HCEC 1CT (cell line): Measurements from ENCODE around the gene YJEFN3.

Source experiments
- DNase-seq: peaks from one replicate; pipeline ENCODE4 v3.0.0-alpha.2; 2017

The YJEFN3 gene

DNA sequence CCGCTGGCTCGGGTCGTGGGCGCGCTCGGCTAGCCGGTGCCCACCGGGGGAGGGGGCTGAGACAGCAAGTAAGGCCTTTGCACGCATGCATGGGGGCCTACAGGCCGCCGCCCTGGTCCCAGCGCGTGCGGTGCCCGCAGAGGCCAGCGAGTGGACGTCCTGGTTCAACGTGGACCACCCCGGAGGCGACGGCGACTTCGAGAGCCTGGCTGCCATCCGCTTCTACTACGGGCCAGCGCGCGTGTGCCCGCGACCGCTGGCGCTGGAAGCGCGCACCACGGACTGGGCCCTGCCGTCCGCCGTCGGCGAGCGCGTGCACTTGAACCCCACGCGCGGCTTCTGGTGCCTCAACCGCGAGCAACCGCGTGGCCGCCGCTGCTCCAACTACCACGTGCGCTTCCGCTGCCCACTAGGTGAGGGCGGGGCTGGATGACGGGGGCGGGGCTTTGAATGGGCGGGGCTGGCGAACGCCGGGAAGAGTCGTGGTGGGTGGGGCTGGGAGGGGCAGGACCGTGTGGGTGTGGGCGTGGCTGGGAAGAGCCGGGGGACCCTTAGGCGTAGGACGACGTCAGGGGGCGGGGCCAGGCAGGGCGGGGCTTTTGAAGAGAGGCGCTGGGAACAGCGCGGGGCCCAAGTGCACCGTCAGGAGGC lies 11.5 kb downstream of the YJEFN3 start:
- no peak for DNase-seq

DNA sequence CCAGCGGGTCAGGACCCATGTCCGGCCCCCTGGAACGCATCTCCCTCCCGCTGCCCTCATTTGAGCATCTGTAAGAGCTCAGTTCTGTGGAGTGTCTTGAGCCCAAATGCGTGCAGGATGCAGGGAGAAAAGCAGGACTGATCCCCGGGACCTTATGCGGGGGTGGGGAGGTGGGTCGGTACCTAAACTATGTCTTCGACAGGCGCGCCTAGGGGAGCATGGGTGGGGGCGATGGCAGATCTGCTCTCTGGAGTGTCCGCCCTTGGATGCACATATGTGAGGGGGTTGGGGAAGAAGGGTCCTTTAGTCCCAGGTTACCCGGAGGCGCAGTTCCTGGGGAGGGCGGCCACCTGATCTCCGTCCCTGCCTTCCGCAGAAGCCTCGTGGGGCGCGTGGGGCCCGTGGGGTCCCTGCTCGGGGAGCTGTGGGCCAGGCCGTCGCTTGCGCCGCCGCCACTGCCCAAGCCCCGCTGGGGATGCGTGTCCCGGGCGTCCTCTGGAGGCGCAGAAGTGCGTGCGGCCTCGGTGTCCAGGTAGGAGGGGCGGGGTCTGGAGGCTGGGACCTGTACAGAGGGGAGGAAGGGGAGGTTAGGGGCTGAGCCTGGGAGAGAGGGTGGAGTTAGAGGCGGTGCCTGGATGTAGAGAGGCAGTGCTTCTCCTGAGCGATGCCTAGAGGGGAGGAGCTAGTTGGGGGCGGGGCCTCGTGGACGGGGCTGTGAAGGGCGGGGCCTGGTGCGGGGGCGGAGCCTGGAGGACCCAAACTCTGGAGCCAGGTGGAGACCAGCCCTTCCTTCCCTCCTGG lies 12.2 kb downstream of the YJEFN3 start:
- no peak for DNase-seq

DNA sequence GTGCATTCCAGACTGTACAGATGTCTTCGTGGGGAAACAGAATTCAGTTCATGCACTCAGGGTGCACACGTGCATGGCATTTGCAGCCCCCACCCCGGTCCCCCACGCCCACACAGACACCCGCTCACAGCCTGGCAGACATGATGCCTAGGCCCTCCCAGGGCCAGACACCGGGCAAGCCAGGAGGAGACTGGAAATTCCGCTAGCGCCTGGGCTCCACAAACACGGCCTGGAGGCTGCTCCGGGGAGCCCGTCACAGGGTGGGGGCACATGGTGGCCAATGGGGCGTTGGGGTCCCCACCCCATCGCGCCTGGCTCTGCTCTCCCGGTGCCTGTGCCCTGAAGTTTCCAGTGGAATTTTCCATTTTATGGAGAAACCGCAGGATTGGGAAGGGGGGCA lies 12.9 kb downstream of the YJEFN3 start:
- no peak for DNase-seq

DNA sequence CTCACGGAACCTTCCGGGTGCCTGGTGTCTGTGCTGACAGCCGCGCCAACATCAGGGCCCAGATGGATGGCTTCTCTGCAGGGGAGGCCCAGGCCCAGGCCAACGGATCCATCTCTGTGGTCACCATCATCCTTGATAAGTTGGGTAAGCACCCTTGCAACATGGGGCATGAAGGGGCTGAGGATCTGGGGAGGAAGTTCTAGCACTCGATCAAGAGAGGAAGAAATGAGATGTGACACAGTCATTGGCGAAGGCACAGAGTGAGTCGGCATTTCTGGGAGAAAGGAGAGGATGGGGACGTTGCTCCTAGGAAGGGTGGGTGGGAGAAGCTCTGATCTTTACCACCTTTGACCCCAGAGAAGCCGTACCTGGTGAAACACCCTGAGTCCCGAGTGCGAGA lies 13.8 kb downstream of the YJEFN3 start:
- DNase-seq, result no peak

DNA sequence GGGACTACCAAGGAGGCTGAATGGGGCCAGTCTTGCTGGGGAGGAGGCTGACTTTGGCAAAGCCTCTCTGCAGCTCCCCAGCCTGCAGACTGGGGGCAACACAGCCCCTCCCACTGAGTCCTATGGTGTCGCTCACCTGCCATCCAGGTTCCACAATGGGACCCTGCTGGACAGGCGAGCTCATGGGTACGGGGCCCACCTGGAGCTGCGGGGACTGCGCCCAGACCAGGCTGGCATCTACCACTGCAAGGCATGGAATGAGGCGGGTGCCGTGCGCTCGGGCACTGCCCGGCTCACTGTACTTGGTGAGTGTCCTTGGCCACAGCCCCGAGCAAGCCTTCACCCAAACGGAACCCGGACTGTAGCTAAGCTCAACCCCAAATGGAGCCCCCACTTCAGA lies 14.4 kb downstream of the YJEFN3 start:
- no peak for DNase-seq

DNA sequence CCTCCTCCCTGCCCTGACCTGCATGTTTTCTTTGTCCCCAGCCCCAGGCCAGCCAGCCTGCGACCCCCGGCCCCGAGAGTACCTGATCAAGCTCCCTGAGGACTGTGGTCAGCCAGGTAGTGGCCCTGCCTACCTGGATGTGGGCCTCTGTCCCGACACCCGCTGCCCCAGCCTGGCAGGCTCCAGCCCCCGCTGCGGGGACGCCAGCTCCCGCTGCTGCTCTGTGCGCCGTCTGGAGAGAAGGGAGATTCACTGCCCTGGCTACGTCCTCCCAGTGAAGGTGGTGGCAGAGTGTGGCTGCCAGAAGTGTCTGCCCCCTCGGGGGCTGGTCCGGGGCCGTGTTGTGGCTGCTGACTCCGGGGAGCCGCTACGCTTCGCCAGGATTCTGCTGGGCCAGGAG lies 14.9 kb downstream of the YJEFN3 start:
- no peak for DNase-seq

DNA sequence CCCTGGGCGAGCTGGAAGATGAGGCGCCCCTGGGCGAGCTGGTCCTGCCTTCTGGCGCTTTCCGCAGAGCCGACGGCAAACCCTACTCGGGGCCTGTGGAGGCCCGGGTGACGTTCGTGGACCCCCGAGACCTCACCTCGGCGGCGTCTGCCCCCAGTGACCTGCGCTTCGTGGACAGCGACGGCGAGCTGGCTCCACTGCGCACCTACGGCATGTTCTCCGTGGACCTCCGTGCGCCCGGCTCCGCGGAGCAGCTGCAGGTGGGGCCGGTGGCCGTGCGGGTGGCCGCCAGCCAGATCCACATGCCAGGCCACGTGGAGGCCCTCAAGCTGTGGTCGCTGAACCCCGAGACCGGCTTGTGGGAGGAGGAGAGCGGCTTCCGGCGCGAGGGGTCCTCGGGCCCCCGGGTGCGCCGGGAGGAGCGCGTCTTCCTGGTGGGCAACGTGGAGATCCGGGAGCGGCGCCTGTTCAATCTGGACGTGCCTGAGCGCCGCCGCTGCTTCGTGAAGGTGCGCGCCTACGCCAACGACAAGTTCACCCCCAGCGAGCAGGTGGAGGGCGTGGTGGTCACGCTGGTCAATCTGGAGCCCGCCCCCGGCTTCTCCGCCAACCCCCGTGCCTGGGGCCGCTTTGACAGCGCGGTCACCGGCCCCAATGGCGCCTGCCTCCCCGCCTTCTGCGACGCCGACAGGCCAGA lies 15.7 kb downstream of the YJEFN3 start:
- DNase-seq, result no peak

DNA sequence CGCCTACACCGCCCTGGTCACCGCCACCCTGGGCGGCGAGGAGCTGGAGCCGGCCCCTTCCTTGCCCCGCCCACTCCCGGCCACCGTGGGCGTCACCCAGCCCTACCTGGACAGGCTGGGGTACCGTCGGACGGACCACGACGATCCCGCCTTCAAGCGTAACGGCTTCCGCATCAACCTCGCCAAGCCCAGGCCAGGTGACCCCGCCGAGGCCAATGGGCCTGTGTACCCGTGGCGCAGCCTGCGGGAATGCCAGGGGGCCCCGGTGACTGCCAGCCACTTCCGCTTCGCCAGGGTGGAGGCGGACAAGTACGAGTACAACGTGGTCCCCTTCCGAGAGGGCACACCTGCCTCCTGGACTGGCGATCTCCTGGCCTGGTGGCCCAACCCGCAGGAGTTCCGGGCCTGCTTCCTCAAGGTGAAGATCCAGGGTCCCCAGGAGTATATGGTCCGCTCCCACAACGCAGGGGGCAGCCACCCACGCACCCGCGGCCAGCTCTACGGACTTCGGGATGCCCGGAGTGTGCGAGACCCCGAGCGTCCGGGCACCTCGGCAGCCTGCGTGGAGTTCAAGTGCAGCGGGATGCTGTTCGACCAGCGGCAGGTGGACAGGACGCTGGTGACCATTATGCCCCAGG lies 16.4 kb downstream of the YJEFN3 start:
- DNase-seq, result no peak

DNA sequence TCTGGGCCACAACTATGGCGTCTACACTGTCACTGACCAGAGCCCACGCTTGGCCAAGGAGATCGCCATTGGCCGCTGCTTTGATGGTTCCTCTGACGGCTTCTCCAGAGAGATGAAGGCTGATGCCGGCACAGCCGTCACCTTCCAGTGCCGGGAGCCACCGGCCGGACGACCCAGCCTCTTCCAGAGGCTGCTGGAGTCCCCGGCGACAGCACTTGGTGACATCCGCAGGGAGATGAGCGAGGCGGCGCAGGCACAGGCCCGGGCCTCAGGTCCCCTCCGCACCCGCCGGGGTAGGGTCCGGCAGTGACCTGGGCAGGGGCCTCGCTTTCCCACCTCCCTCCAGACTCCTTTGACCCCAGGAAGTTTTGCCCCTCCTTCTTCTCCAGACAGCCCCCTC lies 17.0 kb downstream of the YJEFN3 start:
- no peak for DNase-seq

DNA sequence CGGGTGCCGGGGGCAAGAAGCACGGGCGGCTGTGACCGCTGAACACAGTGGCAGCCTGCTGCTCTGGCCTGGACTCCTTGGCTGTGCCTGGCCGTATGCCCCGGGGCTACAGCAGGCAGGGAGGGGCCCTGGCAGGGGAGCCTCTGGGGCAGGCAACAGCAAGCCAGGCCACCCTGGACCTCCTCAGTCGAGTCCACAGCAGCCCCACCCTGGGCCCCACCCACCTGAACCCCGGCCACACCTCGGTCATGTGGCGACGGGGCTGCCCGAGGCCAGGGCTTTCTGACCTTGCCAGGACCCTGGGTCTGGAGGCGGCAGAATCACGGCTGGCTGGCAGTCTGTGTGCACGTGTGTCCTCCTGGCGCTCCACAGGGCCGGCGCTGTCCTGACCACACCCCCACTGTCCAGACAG lies 18.0 kb downstream of the YJEFN3 start:
- DNase-seq, result no peak

DNA sequence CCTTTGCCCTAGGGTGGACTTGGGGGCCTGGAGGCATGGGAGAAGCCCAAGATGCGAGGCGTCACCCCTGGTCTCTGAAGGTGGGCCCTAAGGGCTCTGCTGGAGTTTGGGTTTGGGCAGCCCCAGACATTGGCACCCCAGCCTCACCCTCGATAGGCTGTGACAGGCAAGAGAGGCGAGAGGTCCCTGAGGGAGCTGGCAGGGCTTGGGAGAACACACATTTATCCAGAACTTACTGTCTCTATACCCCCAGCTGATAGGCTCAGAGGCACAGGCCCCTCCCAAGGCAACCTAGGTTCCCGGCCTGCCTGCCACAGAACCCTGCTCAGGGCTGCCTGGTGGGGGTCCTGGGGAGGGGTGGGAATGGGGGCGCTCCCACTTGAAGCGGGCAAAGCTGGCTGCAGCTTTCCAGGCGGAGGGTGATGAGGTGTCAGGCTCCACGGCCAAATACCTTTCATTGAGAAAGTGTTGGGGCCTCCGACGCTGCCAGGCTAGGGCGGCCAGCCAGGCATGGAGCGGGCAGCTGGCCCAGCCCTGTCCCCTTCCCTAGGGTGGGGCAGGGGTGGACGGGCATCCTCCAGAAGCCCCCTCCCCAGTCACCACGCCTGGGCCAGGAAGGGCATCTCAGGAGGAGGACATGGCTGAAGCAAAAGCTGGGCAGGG lies 19.1 kb downstream of the YJEFN3 start:
- no peak for DNase-seq

DNA sequence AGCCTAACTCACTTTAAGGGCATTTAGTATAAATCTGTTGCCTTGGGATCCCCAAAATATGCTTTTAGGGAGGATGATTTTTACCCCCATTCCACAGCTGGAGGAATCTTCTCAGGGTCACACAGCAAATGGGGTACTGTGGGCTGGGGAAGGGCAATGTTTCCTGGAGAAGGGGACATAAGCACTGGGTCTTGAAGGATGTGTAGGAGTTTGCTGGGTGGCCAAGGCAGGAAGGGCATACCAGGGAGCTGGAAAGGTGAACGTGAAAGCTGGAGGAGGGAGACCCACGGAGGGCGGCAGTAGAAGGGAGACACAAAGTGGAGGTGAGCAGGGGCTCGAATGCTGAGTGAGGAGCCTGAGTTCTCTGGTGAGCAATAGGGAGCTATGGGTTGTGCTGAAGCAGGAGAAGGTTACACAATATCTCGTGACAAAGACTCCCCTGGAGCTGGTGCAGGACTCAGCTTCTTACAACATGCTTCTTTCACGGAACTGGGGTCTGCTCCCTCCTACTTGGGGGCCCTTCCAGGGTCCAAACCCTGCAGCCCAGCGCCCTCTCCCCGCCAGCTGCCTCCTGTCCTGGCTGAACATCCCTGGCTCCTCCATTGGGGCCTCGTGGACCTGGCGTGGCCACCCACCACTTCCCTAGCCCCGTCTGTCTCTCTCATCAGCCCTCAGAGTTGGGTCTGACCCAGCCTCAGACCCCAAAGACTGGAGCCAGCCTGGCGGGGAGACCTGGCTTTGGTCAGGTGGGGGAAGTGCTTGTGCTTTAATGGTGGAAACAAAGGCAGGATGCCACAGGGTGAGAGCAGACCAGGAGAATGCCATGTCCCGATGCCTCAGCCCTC lies 20.4 kb downstream of the YJEFN3 start:
- no peak for DNase-seq

DNA sequence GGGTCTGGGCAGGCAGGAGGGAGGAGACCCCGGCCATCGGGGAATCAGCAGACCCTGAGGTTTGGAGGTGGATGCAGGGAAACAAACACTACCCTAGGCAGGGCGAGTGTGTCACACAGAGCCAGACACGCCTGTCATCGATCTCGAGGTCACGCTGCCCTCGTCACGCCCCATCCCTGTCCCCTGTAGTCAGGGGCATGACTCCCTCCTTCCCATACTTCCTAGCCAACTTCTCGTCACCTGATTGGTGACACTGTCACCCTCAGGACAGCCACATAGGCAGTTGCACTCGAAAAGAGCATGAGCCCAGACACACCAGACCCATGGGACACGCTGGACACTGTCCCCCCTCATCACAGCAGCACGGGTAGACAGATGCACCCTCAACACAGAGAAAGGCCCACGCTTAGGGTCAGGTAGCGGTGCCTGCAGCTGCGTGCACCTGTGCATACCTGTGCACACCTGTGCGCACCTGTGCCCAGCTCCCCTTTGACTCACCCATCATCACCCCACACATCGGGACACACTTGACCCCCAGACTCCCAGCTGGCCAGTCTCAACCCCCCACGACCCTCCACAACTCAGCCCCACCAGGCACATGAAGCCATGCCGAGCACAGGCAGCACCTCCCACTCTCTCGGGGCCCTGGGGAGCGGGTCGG lies 21.2 kb downstream of the YJEFN3 start:
- DNase-seq, result no peak

DNA sequence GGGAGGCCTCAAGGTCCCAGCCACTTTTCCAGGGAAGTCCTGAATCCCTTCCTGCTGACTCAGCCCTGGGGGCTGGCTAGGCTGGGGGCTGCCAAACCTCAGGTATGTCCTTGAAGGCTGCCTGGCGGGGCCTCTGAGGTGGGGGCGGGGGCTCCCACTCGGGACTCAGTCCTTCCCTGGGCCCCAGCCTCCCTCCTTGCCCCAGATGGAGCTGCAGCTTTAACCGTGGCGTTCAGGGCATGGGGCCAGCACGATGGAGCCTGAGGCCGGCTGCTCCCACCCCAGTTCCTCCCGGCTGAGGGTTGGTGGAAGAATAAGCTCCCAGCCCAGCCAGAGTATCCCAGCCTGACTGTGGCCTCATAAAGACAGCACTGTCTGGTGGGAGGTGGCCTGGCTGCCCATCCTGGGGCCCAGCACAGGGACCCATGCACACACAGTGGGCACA lies 21.8 kb downstream of the YJEFN3 start:
- no peak for DNase-seq

DNA sequence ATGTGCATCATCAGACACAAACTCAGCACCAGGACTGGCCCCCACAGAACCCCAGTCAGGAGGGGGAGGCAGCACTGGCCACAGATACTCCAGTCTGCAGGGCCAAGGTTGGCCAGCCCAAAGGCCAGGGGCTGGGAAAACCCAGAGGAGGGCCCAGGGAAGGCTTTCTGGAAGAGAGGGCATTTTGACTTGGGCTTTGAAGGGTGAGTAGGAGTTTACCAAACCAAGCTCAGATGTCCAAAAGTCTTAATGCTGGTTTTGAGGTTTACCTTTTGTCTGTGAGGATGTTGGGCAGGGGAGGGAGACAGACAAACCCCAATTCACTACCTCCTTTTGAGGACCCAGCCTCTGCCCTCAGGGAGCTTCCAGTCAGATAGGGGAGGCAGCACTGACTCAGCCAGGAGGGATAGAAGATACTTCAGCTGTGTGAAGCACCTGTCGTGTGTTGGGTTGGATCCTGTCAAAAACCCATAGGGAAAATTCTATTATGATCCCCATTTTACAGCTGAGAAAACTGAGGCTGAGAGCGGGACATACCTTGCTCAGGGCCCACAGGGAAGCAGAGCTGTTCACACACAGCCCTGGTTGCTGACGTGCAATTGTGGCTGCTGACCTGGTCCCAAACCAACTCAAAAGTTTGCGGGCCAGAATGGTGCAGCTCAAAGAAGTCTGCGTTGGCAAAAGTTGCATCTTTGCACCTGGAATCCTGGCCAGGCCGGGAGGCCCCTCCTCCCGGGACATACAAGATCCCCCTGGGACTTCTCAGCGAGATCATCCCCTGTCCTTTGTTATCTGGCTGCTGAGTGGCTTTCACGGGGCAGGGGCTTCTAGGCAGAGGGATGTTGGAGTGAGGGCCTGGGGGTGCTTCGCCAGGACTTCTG lies 22.5 kb downstream of the YJEFN3 start:
- DNase-seq, result no peak

DNA sequence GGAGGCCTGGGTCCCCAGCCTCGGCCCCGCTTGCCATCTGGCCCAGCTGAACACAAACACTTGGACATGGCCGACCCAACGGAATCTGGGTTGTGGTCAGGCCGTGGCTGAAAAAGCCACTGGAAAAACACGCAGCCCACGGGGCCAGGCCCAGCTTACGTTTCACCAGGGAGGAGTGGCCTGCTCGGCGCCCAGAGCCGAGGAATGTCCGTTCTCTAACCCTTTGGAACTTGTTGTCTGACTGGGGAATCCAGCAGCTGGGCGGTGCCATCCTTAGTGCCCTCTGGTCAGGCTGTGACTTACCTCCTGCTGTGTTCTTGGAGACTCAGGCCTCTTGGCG lies 23.1 kb downstream of the YJEFN3 start:
- DNase-seq, result no peak

DNA sequence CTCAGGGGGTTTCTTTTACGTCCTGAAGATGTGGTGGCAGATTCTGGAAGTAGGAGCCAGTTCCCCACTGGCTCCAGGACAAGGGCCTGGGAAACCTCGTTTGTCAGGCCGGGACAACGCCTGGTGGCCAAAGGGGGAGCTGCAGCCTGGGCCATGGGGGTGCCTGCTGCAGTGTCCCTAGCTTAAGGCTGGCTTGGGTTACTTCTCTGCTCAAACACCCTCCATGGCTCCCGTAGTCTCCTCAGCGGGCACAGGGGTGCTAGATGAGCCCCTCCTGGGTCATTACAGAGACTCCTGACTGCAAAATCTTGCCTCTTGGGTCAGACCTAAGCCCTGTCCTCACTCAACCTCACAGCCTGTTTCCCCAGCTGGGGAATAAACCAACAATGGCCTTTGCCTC lies 24.1 kb downstream of the YJEFN3 start:
- peak; percentile 31 for DNase-seq

DNA sequence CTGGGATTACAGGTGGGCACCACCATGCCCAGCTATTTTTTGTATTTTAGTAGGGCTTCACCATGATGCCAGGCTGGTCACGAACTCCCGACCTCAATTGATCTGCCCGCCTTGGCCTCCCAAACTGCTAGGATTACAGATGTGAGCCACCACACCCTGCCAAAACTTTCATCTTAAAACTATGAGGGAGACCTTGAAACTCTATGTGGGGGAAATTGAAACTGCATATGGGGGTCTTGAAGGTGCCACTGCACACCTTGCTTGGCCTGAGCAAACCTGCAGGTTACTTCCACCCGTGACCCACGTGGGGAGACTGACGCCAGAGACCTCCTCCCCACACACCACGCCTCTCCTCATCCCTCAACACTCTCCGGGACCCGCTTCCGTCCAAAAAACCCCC lies 25.0 kb downstream of the YJEFN3 start:
- no peak for DNase-seq

DNA sequence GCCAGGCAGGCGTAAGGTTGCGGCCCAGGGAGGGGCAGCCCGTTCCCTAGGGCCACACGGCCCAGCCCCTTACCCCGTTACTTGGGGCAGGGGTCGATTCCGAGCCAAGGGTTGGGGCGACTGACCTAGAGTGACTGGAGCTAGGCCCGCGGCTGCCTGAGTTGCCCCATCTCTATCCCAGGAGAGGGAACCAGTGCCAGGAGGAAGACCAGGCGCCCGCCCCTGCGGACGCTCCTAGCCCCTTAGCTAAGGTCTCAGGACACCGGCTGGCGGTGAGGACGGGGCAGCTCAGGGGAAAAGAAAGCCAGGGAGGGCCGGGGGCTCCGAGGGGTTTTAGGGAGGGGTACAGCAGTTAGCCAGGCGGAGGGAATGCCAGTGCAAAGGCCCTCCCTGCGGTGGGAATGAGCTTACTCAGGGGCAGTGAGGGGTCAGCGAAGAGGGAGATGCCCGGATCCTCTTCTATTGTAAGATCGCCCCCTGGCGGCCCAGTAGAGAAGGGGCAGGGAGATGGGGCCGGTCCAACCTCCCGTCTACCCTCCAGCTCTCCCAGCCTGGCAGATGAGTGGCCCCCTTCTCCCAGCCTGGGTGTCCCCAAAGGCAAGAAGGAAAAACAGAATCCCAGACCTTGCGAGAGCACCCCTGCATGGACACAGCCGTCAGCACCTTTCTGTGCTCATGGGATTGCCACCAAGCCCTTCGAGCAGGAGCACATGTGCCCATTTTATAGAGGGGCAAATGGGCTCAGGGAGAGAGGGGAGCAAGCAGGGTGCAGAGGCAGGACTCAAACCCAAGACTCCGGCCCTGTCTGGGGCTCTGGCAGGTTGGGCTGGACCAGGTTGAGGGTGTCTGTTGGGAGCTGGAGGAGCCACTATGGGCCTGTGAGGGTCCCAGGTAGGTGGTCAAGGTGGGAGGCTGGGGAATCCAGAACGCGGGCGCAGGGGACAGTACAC lies 25.6 kb downstream of the YJEFN3 start:
- DNase-seq, result peak; percentile 40
